Testis (tissue), 3 donors: ENCODE results near the gene TFB1M. TPM values are rescaled to one million over a fixed set of nuclear protein-coding genes. Genes with fewer than 3 reads are reported as not detected.

Experiments
- DNase-seq: peaks from one replicate; pipeline ENCODE4 v3.0.0-alpha.2; 2019
- H3K27ac ChIP-seq, 2 donors: fragments of 200-600 bp; sonication (generic); one replicate each; pipeline ENCODE4 v1.5.1; 2019
- H3K27me3 ChIP-seq: fragments of 200-600 bp; sonication (generic); one replicate; pipeline ENCODE4 v1.5.1; 2019
- H3K36me3 ChIP-seq: fragments of 200-600 bp; sonication (generic); one replicate; pipeline ENCODE4 v1.5.1; 2017; ENCODE audit warnings: low read depth; ENCODE audit errors: missing control alignments
- H3K4me1 ChIP-seq: fragments of 200-600 bp; sonication (generic); one replicate; pipeline ENCODE4 v1.5.1; 2019
- H3K4me3 ChIP-seq, 2 donors: fragments of 200-600 bp; sonication (generic); one replicate each; pipeline ENCODE4 v1.5.1; 2017 to 2019
- H3K9me3 ChIP-seq: fragments of 200-600 bp; sonication (generic); one replicate; pipeline ENCODE4 v1.5.1; 2017
- POLR2A ChIP-seq: fragments of 450-650 bp; IDR thresholded peaks from one replicate; pipeline ENCODE4 v1.6.1; 2017; ENCODE audit warnings: antibody characterized with exemption, mild to moderate bottlenecking, moderate library complexity
- whole genome bisulfite sequencing, 2 donors: methylation state at CpG; one replicate each; pipeline ENCODE4 v1.1.5; 2018; 5-methylcytosine and 5-hydroxymethylcytosine counted together
- intact Hi-C: fragments of 100-400 bp; cut with DNase I; formaldehyde crosslinking; loops from one replicate; pipeline ENCODE4 v1.15.1; 2023; ENCODE audit warnings: low total_unique reads
- polyA plus RNA-seq: library from polyadenylated mRNA; stranded (reverse); fragments of 350-450 nt; fragmentation: Illumina TruSeq; extraction: RNeasy Lipid Tissue Mini Kit (QIAGEN cat#74804); gene quantifications from one replicate; pipeline ENCODE4 v1.2.3, GENCODE V29; 2014; ENCODE audit warnings: low read depth, low replicate concordance; ENCODE audit not compliant: insufficient read depth
- total RNA-seq, 2 donors: library from RNA; depleted of rRNA; stranded (reverse); fragments of >200 nt; gene quantifications; one replicate each; pipeline ENCODE4 v1.2.3, GENCODE V29; 2016
- TF ChIP-seq, protein P1 (sequence below), 3 experiments: fragments of 450-650 bp in 2 of 3; fragments of 200-600 bp in 1 of 3; sonication (generic) in 1 of 3; IDR thresholded peaks; one replicate each; pipeline ENCODE4 v1.5.1; 2016 to 2019; ENCODE audit warnings: antibody characterized with exemption in 3 of 3, mild to moderate bottlenecking in 2 of 3, moderate library complexity in 1 of 3

TFB1M gene
- total and polyA plus RNA-seq, 3 donors from 2014 or later = 32.2 to 47.1 (median 36.1) TPM

- Histone ChIP-seq H3K36me3 (no peaks in the 10 kb centered on the region), H3K9me3 (no peaks in the 10 kb centered on the region), H3K27ac (no peak overlapping the region), H3K4me1 (no peaks in the 10 kb centered on the region), H3K27me3 (no peaks in the 10 kb centered on the region), H3K4me3 (no peak overlapping the region)
- WGBS, 2 donors = 68 to 73% methylated on average over 13 of the region's 13 CpGs
- DNase-seq = no peak
- TF ChIP-seq, protein P1, sequence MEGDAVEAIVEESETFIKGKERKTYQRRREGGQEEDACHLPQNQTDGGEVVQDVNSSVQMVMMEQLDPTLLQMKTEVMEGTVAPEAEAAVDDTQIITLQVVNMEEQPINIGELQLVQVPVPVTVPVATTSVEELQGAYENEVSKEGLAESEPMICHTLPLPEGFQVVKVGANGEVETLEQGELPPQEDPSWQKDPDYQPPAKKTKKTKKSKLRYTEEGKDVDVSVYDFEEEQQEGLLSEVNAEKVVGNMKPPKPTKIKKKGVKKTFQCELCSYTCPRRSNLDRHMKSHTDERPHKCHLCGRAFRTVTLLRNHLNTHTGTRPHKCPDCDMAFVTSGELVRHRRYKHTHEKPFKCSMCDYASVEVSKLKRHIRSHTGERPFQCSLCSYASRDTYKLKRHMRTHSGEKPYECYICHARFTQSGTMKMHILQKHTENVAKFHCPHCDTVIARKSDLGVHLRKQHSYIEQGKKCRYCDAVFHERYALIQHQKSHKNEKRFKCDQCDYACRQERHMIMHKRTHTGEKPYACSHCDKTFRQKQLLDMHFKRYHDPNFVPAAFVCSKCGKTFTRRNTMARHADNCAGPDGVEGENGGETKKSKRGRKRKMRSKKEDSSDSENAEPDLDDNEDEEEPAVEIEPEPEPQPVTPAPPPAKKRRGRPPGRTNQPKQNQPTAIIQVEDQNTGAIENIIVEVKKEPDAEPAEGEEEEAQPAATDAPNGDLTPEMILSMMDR (IDR thresholded peaks at IDR 0.05) = no peak
- TF ChIP-seq POLR2A = no peak
- intact Hi-C loops = no loop called here
These were observed 85.6 kb downstream of the TFB1M start for GRCh38 chr6:155228546-155229166.

GRCh38 chr6:155227046-155227445 lies 87.2 kb downstream of the TFB1M start:
- intact Hi-C loops = no loop called here
- Histone ChIP-seq H3K27me3 (no peaks in the 10 kb centered on the region), H3K9me3 (no peaks in the 10 kb centered on the region), H3K27ac (no peak overlapping the region), H3K4me1 (no peaks in the 10 kb centered on the region), H3K4me3 (no peak overlapping the region), H3K36me3 (no peaks in the 10 kb centered on the region)
- DNase-seq = no peak
- no peak for TF ChIP-seq POLR2A
- TF ChIP-seq, protein P1 (IDR thresholded peaks at IDR 0.05) = no peak
- 87 to 95% methylated on average over 4 of the region's 4 CpGs for WGBS, 2 donors

DNA sequence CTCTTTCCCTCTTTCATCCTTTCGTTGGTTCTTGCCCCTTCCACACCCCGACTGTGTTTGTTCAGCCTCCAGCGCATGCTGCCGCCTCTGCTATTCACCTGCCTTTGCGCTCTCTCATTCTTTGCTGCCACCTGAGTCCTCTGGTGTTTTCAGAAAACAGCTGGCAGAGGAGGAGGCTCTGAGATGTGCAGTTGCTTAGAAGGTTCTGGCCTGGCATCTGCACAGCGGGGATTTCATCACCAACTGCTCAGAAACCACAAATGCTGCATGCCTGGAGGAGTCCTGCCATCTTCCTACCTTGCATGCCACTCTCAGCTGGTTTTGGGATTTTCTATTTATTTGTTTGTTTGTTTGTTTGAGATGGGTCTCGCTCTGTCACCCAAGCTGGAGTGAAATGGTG lies 89.7 kb downstream of the TFB1M start:
- no peaks in the 10 kb centered on the region for H3K4me1 ChIP-seq
- no peaks in the 10 kb centered on the region for H3K27me3 ChIP-seq
- H3K27ac ChIP-seq = no peak overlapping the region
- WGBS, 2 donors = 91 to 92% methylated on average over 7 of the region's 7 CpGs
- no peaks in the 10 kb centered on the region for H3K9me3 ChIP-seq
- H3K36me3 ChIP-seq = no peaks in the 10 kb centered on the region
- intact Hi-C loops = no loop called here
- no peak for DNase-seq
- H3K4me3 ChIP-seq = no peak overlapping the region
- TF ChIP-seq, protein P1 (IDR thresholded peaks at IDR 0.05) = no peak
- TF ChIP-seq POLR2A = no peak

- intact Hi-C loops = no loop called here
- DNase-seq = no peak
- WGBS, 2 donors = 83 to 87% methylated on average over 12 of the region's 12 CpGs
- Histone ChIP-seq H3K4me1 (no peaks in the 10 kb centered on the region), H3K27ac (no peak overlapping the region), H3K9me3 (no peaks in the 10 kb centered on the region), H3K27me3 (no peaks in the 10 kb centered on the region), H3K36me3 (no peaks in the 10 kb centered on the region), H3K4me3 (no peak overlapping the region)
- TF ChIP-seq, protein P1 (IDR thresholded peaks at IDR 0.05) = no peak
These were observed 90.4 kb downstream of the TFB1M start for GRCh38 chr6:155223646-155224451.
